Tibial nerve (tissue), 3 donors: ENCODE results near the gene HAAO.

Experiments
- CTCF ChIP-seq, 5 experiments: fragments of 200-600 bp in 3 of 5; fragments of 450-650 bp in 2 of 5; sonication (generic) in 3 of 5; IDR thresholded peaks; one replicate each; pipeline ENCODE4 v1.5.1; 2016 to 2019; ENCODE audit warnings: antibody characterized with exemption in 5 of 5, mild to moderate bottlenecking in 3 of 5, moderate library complexity in 2 of 5
- POLR2A ChIP-seq, 2 donors: fragments of 450-650 bp; IDR thresholded peaks; one replicate each; pipeline ENCODE4 v1.6.1; 2017; ENCODE audit warnings: antibody characterized with exemption in 2 of 2, mild to moderate bottlenecking in 2 of 2, moderate library complexity in 2 of 2

GRCh38 chr2:42830922-42831574 lies 38.7 kb upstream of the HAAO start:
- TF ChIP-seq CTCF (IDR thresholded peaks at IDR 0.05) (no peak), POLR2A (IDR thresholded peaks at IDR 0.05) (no peak)
